ENCODE results near the gene CYBC1.

The CYBC1 gene

DNA sequence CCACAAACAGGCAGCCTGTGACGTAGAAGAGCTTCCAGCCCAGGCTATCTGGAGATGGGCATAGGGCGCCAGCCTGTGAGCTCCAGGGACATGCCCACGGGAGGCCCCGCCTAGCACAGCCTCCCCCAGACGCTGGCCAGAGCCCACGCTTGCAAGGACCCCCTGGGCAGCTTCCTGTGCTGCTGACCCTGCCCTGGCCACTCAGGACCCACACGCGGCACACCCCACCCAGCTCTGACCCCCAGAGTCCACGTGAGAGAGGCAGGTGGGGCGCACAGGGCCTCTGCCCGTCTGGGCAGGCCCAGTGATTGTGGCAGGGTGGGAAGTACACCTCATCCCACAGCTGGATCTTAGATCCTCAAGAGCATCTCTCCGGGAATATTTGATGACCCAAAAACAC lies 3.9 kb downstream of the CYBC1 start:
- no peak for DNase-seq

DNA sequence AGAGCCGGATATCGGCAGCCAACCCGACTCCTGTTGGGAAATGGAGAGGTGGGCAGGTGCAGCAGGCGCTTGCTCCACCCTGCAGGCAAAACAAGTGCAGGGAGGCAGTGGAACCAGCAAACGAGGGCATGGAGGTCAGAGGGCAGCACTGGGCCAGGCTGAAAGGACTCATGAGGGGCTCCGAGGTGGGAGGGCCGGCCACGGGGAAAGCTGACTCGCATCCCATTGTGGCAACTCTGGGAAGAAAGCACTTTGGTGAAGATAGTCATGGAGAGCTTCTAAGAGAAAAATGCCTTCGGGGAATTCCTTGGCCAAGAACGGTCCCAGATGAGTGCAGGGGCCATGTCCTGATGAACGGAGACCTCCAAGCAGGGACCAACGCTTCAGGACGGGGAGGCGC lies 4.4 kb downstream of the CYBC1 start:
- DNase-seq = no peak

DNA sequence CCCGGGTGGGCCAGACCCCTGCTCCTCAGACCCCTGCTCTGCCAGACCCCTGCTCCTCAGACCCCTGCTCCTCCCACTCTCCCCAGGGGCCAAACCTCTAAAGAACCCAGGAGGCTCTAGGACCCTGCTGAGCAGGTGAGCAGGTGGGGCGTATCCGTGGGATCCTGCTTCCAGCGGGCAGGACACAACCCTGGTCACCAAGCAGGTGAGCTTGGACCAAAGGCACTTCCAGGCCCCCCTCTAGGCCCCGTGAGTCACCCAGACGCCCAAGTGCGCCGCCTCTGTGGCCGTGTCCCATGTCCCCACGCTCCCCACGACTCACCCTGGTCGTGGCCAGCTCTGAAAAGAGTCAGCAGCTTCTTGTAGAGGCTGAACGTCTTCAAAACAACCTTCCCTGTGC lies 5.0 kb downstream of the CYBC1 start:
- no peak for DNase-seq

DNA sequence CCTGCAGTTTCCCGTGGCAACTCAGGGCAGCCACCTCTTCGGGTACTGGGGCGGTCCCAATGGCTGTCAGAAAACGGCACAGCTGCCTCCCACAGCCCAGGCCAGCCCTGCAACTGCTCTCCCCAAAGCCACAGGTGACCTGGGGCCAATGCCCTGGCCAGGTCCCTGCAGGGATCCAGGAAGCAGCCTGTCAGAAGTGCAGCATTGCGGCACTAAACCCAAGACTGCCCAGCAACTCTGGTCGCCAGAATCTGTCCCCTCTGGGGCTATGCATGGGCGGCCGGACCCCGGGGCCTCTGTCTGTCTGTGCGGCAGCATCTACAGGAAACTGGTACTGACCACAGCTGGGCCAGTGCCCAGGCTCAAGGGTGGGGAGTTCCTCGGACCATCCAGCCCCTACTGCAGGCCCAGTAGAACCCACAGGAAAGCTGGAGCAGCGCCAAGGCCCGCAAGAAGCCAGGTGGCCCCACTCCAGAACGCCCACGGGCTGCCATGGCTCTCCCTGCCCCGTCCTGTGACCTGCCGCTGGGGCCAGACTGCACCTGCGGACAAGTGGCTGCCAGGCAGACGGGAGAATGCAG lies 5.5 kb downstream of the CYBC1 start:
- no peak for DNase-seq

DNA sequence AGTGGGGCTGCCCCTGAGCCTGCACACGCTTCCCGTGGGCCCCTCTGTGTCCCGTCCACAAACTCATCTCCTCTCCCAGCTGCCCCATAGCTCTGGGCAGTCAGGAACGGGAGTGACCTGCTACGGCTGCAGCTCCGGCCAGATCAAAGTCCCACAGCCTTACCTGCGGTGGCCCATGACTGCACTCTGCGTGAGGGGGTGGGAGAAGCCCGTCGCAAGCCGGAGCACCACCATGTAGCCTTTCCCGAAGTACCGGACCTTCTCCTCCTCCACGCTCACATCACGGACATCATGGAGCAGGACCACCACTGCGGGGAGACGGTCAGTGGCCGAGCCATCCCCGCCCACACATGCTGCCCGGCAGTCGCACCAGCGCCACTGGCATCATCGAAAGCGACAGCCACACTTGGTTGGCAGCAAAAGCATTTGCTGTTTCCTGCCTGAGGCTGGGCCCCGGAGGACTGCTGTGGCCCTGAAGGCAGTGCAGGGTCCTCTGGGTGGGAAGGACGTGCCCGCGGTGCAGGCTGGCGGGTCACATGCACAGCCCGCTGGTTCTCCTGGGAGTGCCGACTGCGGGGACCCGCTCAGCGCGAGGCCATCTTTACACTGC lies 6.2 kb downstream of the CYBC1 start:
- DNase-seq = no peak

DNA sequence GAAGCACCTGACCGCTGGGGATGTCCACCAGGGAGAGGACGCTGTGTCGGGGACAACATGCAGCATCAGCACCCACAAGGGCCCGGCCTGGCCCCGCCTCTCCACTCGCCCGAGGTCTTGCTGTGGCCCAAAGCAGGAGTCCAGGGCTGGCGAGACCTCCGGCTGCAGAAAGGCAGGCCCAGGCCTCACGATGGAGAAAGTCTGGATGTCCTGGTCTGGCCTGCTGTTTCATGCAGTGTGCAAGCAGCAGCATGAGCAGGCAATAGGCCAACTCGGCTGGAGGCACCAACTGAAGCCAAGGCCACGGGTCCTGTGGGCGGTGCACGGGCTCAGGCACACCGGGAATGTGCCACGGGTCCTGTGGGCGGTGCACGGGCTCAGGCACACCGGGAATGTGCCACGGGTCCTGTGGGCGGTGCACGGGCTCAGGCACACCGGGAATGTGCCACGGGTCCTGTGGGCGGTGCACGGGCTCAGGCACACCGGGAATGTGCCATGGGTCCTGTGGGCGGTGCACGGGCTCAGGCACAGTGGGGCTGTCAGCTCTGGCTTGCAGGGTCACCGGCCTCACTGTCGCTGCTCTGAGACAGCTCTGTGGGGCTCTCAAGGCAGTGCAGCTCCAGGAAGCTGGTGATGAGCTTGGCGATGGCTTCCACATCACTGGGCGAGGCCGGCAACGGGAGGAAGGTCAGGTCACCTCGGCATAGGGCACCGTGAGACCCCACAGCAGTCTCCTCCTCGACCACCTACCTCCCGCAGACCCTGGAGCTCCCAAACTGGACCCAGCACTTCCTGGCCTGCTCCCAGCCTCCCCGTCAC lies 6.9 kb downstream of the CYBC1 start:
- no peak for DNase-seq

DNA sequence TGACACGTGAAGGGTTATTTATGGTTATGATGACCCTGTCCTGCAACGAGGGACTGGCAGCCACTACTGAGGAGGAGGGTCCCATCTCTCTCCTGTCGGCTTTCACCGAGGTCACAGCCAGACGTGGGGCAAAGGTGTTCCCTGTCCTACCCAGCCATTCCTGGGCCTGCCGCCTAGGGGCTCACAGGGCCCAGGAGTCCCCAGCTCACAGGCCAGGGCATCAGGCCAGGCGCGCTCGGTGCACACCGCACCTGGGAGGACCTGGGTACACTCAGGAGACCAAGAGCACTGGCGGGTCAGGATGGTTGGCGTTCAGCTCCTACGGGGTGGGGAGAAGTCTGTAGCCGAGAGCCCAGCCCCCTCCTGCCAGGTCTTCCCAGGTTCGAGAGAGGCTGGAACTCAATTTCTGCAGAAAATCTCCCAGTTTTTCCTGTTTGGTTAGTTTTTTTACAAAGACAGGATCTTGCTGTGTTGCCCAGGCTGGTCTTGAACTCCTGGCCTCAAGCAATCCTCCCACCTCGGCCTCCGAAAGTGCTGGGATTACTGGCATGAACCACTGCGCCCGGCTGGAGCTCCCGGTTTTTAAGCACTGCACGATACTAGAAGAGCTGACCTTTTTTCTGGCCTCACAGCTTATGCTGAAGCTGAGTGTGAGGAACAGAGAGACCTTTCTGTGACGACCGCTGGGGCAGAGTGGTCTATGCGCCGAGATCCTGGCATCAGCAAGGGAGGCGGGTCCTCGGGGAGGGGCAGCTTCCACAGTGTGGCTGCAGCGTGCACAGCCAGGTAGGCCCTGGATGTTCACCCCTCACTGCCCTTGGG lies 7.7 kb downstream of the CYBC1 start:
- no peak for DNase-seq

DNA sequence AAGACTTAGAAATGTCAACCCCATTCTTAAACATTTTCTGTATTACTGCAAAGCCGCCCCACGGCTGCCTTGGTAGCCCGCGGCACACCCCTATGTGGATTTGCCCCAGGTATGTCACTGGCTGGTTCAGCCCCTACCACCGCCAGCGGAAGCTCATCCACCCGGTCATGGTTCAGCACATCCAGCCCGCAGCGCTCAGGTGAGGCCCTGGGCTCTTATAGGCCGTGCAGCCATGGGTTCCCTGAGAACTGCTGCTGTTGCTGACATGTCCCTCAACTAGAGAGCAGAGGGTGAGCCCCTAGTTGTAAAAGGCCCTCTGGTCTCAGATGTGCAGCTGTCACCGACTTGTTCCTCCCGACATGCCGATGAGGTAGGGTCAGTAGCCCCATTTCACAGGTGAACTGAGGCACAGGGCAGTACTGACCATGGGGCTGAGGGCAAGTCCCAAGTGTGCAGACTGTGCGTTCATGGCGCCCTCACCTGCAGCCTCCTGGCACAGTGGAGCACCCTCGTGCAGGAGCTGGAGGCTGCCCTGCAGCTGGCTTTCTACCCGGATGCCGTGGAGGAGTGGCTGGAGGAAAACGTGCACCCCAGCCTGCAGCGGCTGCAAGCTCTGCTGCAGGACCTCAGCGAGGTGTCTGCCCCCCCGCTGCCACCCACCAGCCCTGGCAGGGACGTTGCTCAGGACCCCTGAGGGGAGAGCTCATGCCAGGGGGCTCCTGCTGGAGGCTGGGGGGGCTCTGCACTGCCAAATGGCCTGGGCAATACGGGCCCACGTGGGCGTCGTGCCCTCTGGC lies 8.7 kb downstream of the CYBC1 start:
- no peak for DNase-seq

DNA sequence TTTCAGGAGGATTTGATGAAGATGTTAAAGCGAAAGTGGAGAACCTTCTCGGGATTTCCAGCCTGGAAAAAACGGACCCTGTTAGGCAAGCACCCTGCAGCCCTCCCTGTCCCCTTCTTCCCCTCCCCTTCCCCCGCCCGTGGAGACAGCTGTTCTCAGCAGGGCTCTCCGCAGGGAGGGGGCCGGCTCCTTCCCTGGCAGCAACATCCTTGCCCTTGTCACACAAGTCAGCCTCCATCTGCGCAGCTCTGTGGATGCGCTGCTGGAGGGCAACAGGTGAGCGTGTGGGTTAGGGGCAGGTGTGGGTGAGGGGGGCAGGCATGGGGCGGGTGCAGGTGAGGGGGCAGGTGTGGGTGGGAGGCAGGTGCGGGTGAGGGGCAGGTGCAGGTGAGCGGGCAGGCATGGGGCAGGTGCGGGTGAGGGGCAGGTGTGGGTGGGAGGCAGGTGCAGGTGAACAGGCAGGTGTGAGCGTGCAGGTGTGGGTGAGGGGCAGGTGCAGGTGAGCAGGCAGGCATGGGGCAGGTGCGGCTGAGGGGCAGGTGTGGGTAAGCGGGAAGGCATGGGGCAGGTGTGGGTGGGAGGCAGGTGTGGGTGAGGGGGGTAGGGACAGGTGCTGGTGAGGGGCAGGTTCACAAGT lies 9.4 kb downstream of the CYBC1 start:
- DNase-seq = no peak

DNA sequence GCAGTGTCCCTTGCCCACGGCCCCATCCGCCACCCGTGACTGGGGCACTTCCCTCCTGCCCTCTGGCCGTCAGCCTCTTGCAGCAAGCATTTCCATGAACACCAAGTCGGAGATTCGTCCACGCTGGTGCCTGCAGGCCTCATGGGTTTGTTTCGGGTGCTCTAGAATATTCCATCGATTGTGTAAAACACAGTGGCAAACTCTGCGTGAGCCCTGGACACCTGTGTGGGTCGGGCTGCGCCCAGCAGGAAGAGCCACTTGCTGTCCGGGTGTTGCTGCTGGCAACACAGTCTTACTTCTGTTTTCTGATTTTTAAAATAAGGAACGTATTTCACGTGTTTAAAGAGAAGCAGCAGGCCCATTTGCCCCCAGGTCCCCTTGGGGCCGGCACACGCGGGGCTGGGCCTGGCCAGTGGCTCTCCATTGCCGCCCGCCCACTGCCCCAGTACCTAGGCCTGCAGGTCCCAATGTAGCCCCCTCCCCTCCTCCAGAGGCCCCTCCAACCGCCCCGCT lies 10.0 kb downstream of the CYBC1 start:
- no peak for DNase-seq

DNA sequence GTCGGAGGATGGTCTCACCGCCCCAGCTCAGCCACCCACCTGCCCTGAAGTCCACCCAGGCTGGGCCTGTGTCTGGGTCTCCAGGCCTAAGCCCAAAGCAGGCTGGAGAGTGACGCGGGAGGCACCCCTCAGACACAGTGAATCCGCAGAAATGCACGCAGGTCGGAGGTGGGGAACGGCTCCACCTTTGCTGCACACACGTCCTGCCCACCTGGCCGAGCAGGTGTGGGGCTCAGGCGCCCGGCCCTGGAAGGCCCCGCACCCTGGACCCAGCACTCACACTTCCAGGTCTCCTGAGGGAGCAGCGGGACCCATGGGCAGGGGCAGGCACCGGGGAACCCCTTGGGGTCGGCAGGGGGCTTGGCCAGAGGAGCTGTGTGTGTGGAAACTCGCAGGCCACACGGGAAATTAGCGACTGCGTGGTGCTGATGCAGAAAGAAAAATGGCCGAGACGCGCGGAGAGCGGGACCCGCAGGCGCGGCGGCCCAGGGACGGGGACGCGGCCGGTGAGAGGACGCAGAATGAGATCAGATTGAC lies 10.7 kb downstream of the CYBC1 start:
- no peak for DNase-seq

DNA sequence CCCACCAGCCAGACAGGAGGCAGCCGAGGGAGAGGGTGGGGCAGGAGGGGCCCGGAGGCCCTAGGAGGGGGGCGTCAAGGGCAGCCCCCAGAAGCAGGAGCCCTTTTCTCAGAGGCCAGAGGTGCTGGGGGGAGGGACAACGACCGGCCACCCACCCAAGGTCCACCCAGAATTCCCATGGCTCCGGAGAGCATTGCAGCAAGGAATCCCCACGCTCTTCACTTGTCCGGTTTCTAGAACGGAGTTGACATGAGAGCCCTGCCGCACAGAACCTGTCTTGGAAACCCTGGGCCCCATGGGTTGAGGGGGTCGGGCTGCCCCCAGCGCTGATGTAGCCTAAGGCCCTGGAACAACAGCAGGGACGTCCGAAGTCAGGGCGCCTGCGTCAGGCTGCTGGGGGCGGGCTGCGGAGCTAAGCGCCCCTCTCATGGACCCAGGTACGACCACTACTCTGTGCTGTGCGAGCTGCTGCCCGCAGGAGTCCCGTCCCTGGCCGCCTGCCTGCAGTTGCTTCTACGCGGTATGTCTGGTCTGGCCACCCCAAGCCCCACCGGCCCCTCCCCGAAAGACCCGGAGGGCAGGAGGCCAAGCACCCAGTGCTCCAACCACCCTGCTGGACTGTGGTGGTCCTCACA lies 11.2 kb downstream of the CYBC1 start:
- DNase-seq = no peak

DNA sequence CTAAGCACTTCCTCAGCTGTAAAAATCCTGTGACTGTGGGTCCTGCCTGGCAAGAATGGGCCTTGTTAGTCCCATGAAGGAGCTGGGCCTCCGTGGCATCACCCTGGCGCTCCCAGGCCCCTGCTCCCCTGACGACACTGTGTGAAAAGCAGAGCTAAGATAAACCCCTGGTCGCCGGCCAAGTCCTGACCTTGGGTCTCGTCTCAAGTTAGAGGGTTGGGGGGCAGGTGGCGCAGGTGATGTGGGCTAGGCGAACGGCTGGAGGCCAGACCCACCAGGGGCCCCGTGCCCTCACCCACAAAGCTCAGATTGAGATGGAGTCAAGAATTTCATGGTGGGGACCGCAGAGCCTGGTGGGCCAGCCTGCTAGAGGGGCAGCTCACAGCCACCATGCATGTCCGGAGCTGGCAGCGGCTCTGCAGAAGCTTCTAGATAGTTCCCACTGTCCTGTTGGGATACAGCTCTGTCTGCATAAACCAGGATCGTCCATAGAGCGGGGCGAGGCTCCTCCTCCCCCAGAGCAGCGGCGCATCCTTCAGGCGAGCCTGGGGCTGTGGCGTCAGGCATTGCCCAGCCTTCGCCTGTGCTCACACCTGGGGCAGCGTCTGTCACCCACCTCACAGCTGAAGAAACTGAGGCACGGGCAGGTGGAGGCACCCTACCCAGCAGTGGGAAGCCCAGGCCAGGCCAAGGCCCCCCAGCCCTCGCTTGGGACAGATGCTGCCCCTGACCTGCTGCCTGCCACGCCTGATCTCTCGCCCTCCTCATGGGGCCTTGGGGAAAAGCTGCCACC lies 12.0 kb downstream of the CYBC1 start:
- no peak for DNase-seq

DNA sequence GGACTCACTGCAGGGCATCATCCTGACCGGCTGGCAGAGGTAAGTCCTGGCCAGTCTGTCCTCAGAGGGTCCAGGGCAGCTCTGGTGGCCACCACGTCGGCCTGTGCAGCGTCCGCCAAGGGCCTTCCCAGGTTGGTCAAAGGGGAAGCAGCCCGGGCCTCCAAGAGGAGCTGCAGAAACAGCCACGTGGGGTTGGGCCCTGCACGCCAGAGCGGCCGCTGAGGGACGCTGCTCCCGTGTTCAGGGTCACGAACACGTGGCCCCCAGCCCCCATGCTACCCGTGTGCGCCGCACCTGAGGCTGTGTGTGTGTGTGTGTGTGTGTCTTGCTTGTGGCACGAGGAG lies 13.3 kb downstream of the CYBC1 start:
- no peak for DNase-seq

DNA sequence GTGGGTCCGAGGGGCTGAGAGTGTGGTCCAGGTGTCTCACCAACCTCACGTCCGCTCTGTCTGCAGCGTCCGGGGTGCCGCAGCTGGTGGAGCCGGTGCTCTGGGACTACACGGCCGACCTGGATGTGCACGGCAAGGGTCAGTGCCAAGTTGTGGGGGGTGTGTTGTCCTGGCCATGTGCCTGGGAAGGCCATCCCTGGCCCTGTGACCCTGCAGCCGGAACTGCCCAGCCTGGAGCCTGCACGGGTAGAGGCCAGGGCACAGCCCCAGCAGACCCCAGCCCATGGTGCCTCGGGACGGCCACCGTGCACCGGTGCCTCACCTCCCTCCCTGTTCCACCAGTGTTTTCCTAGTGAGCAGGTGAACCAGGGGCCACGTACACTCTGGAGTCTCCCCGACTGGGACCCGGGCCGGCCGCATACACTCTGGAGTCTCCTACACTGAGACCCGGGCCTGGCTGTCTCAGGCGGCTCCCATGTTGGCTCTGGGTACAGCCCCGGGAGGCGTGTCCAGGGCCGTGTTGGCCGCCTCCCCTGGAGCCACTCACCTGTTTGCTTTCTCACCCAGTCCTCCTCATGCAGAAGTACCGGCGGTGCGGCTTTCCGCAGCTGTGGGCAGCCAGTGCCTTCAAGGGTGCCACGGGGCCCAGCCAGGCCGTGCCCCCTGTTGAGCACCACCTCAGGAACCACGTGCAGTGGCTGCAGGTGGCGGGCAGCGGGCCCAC lies 13.8 kb downstream of the CYBC1 start:
- no peak for DNase-seq

DNA sequence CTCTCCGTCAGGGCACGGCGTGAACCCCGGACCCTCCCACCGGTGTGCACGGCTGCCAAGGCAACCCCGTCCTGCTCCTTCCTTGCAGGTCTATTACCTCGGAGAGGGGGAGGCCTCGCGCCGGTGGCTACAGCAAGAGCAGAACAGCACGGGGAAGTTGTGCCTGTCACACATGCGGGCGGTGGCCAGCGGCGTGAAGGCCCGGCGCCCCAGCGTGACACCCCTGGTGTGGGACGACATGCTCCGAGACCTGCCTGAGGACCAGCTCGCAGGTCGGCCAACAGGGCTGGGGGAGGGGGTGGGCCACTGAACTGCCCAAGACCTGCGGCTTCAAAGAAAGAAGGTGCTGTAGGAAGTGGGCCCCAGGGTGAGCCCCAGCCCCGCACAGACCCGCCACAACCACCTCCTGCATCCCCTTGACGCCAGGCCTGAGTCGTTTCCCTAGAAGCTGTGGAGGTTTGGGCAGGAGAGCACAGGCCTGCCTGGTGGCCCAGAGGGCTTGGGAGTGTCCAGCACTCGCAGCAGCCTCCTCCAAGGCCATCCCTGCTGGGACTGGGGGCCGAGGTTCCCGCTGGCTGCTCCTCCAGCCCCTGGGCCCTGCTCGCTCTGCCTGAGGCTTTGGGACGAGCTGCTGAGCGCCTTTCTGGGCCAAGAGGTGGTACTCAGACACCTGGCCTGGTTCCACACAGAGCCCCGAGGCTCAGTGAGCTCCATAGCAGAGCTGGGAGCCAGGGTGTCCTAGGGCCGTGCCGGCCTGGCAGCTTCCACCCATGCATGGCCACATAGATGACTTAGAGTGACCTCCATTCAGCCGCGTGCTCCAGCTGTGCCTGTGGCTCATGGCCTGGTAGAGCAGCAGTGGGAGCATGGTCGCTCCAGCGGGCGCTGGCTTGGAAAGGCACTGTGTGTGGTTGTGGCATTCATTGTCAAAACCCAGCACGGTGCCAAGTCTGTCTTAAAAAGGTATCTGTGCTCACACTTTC lies 14.7 kb downstream of the CYBC1 start:
- DNase-seq = no peak

DNA sequence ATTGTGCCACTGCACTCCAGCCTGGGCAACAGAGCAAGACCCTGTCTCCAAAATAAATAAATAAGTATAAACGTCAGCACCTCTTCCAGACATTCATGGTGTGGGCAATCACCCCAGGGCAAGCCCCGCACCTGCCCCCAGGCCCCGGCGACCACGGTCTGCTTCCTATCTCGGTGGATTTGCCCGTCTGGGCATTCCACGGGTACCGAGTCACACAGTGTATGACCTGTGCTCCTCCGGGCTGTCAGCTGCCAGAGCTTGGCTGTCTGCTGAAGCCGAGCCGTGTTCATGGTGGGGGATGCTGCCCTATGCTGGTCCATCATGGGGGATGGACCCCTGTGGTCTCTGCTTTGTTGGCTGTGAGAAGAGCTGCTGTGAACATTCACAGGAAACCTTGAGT lies 15.4 kb downstream of the CYBC1 start:
- DNase-seq = no peak

DNA sequence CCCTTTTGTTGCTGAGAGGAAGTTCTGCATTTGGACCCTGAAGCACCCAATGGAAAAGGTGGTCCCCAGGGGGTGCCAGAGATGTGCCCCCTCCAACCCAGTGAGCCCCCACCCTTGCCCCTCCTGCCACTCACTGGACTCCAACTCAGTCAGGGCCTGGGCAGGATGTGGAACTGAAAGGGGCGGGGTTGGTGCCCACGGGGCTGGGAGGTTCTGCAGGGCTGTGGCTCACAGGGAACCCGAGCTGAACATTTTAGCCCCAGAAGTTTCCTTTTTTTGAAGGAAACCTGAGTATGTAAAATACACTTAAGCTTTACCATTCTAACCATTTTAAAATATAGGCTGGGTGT lies 16.4 kb downstream of the CYBC1 start:
- no peak for DNase-seq
